Stomach (tissue), 9 donors: ENCODE data around the gene PDXP. TPM values are rescaled to one million over a fixed set of nuclear protein-coding genes. Genes with fewer than 3 reads are reported as not detected.

Source experiments
- DNase-seq, 2 donors: peaks; one replicate each; pipeline versions ENCODE4 v3.0.0 to v3.0.0-alpha.2; 2013 to 2019
- H3K27ac ChIP-seq, 5 donors: fragments of 200-600 bp in 4 of 5; sonication (generic) in 4 of 5; one replicate each; pipeline ENCODE4 v1.5.1; 2013 to 2019; ENCODE audit warnings: mild to moderate bottlenecking in 1 of 5, moderate library complexity in 1 of 5
- H3K27me3 ChIP-seq, 3 donors: fragments of 200-600 bp; sonication (generic); one replicate each; pipeline ENCODE4 v1.5.1; 2017 to 2019; ENCODE audit warnings: mixed run types in 1 of 3
- H3K36me3 ChIP-seq, 4 donors: fragments of 200-600 bp; sonication (generic); 1 replicate in 3 of 4; 2 replicates in 1 of 4; pipeline ENCODE4 v1.5.1; 2016 to 2019
- H3K4me1 ChIP-seq, 4 donors: fragments of 200-600 bp; sonication (generic); one replicate each; pipeline ENCODE4 v1.5.1; 2016 to 2019
- H3K4me3 ChIP-seq, 4 donors: fragments of 200-600 bp; sonication (generic) in 3 of 4; one replicate each; pipeline ENCODE4 v1.5.1; 2016 to 2019; ENCODE audit warnings: mild to moderate bottlenecking in 1 of 4
- H3K9me3 ChIP-seq, 4 donors: fragments of 200-600 bp; sonication (generic); one replicate each; pipeline ENCODE4 v1.5.1; 2016 to 2019
- CTCF ChIP-seq, 7 experiments: fragments of 450-650 bp in 4 of 7; fragments of 200-600 bp in 3 of 7; sonication (generic) in 3 of 7; IDR thresholded peaks; one replicate each; pipeline ENCODE4 v1.5.1; 2016 to 2019; ENCODE audit warnings: antibody characterized with exemption in 7 of 7, control low read depth in 2 of 7, mild to moderate bottlenecking in 1 of 7
- EP300 ChIP-seq: sonication (generic); formaldehyde crosslinking; IDR thresholded peaks from one replicate; pipeline ENCODE4 v1.6.1; 2017; ENCODE audit warnings: antibody characterized with exemption
- POLR2A ChIP-seq, 4 donors: fragments of 450-650 bp; IDR thresholded peaks; one replicate each; pipeline ENCODE4 v1.6.1; 2016; ENCODE audit warnings: antibody characterized with exemption in 4 of 4, control low read depth in 2 of 4, mild to moderate bottlenecking in 1 of 4, moderate library complexity in 1 of 4
- POLR2AphosphoS5 ChIP-seq, 3 donors: sonication (generic); formaldehyde crosslinking; IDR thresholded peaks; one replicate each; pipeline ENCODE4 v1.6.1; 2016; ENCODE audit warnings: antibody characterized with exemption in 3 of 3
- WGBS, 5 donors: extraction: QIAGEN DNeasy Blood & Tissue Kit in 3 of 5; methylation state at CpG; one replicate each; pipeline versions ENCODE4 v1.1.5 to v1.1.7; 2013 to 2018; 5-methylcytosine and 5-hydroxymethylcytosine counted together
- intact Hi-C: fragments of 100-400 bp; cut with DNase I; formaldehyde crosslinking; loops from one replicate; pipeline ENCODE4 v1.15.1; 2023; ENCODE audit warnings: low total_unique reads
- polyA plus RNA-seq, 3 donors: library from polyadenylated mRNA; stranded (reverse); fragments of 200-250 nt; gene quantifications; one replicate each; pipeline ENCODE4 v1.2.3, GENCODE V29; 2013
- total RNA-seq, 5 donors: library from RNA; depleted of rRNA; stranded (reverse); fragments of >200 nt; gene quantifications; one replicate each; pipeline versions ENCODE4 v1.1.0 to v1.2.3, GENCODE V29; 2014 to 2016
- donor health status: healthy with polysubstance abuse.
- donor health status: Bipolar disorder and iron deficiency.
- donor health status: healthy.

The PDXP gene
- total and polyA plus RNA-seq, 8 donors = 2.9 to 72.1 (median 6.8) TPM

GRCh38 chr22:37618072-37618656, 40.4 kb upstream of the PDXP start:
- no peak for DNase-seq
- H3K27ac ChIP-seq = no peak overlapping the region
- H3K4me1 ChIP-seq = peaks cover 3 to 13% (median 9%) of the 10 kb centered on the region in 4 donors
- 86 to 93% (median 91%) methylated on average over 14 of the region's 14 CpGs for WGBS, 5 donors
- peaks cover 48 to 95% (median 93%) of the 10 kb centered on the region in 4 donors for H3K36me3 ChIP-seq
- TF ChIP-seq POLR2A (IDR thresholded peaks at IDR 0.05) (no peak), CTCF (IDR thresholded peaks at IDR 0.05) (no peak), POLR2AphosphoS5 (IDR thresholded peaks at IDR 0.05) (no peak), EP300 (no peak)
- no peak overlapping the region for H3K4me3 ChIP-seq
- H3K9me3 ChIP-seq = no peaks in the 10 kb centered on the region
- intact Hi-C loops = no loop called here
- H3K27me3 ChIP-seq = no peaks in the 10 kb centered on the region

- TF ChIP-seq POLR2A (IDR thresholded peaks at IDR 0.05) (no peak), POLR2AphosphoS5 (IDR thresholded peaks at IDR 0.05) (no peak), EP300 (no peak), CTCF (IDR thresholded peaks at IDR 0.05) (no peak)
- WGBS, 5 donors = 88 to 92% (median 91%) methylated on average over 6 of the region's 6 CpGs
- peaks cover 2 to 13% (median 8%) of the 10 kb centered on the region in 4 donors for H3K4me1 ChIP-seq
- no peak overlapping the region for H3K4me3 ChIP-seq
- no peaks in the 10 kb centered on the region for H3K27me3 ChIP-seq
- no peak overlapping the region for H3K27ac ChIP-seq
- peaks cover 48 to 100% (median 96%) of the 10 kb centered on the region in 4 donors for H3K36me3 ChIP-seq
- no peaks in the 10 kb centered on the region for H3K9me3 ChIP-seq
- intact Hi-C loops = no loop called here
- no peak for DNase-seq
Observed at GRCh38 chr22:37618674-37619073, 39.8 kb upstream of the PDXP start.

GRCh38 chr22:37619991-37620390, 38.5 kb upstream of the PDXP start:
- Histone ChIP-seq H3K27ac (no peak overlapping the region), H3K4me3 (no peak overlapping the region), H3K27me3 (no peaks in the 10 kb centered on the region), H3K9me3 (no peaks in the 10 kb centered on the region), H3K36me3 (peaks cover 48 to 99% (median 90%) of the 10 kb centered on the region in 4 donors), H3K4me1 (peaks cover 0 to 16% (median 13%) of the 10 kb centered on the region in 4 donors)
- 81 to 93% (median 90%) methylated on average over 7 of the region's 7 CpGs for WGBS, 5 donors
- no peak for TF ChIP-seq EP300
- TF ChIP-seq POLR2A (IDR thresholded peaks at IDR 0.05) = no peak
- TF ChIP-seq POLR2AphosphoS5 (IDR thresholded peaks at IDR 0.05) = no peak
- no peak for TF ChIP-seq CTCF (IDR thresholded peaks at IDR 0.05)
- intact Hi-C loops = no loop called here
- DNase-seq = no peak

GRCh38 chr22:37621352-37621860, 37.1 kb upstream of the PDXP start:
- Histone ChIP-seq H3K4me1 (peaks cover 9 to 31% (median 27%) of the 10 kb centered on the region in 4 donors), H3K27ac (no peak overlapping the region), H3K4me3 (no peak overlapping the region), H3K36me3 (peaks cover 40 to 99% (median 88%) of the 10 kb centered on the region in 4 donors), H3K9me3 (no peaks in the 10 kb centered on the region), H3K27me3 (no peaks in the 10 kb centered on the region)
- intact Hi-C loops = no loop called here
- TF ChIP-seq CTCF (IDR thresholded peaks at IDR 0.05) (no peak), EP300 (no peak), POLR2AphosphoS5 (IDR thresholded peaks at IDR 0.05) (no peak), POLR2A (IDR thresholded peaks at IDR 0.05) (no peak)
- WGBS, 5 donors = 90 to 96% (median 93%) methylated on average over 12 of the region's 12 CpGs
- no peak for DNase-seq
